Stomach (tissue), 9 donors: ENCODE data around the gene DHCR7. TPM values are rescaled to one million over a fixed set of nuclear protein-coding genes. Genes with fewer than 3 reads are reported as not detected.

Source experiments
- DNase-seq, 2 donors: peaks; one replicate each; pipeline versions ENCODE4 v3.0.0 to v3.0.0-alpha.2; 2013 to 2019
- H3K27ac ChIP-seq, 5 donors: fragments of 200-600 bp in 4 of 5; sonication (generic) in 4 of 5; one replicate each; pipeline ENCODE4 v1.5.1; 2013 to 2019; ENCODE audit warnings: mild to moderate bottlenecking in 1 of 5, moderate library complexity in 1 of 5
- H3K27me3 ChIP-seq, 3 donors: fragments of 200-600 bp; sonication (generic); one replicate each; pipeline ENCODE4 v1.5.1; 2017 to 2019; ENCODE audit warnings: mixed run types in 1 of 3
- H3K36me3 ChIP-seq, 4 donors: fragments of 200-600 bp; sonication (generic); 1 replicate in 3 of 4; 2 replicates in 1 of 4; pipeline ENCODE4 v1.5.1; 2016 to 2019
- H3K4me1 ChIP-seq, 4 donors: fragments of 200-600 bp; sonication (generic); one replicate each; pipeline ENCODE4 v1.5.1; 2016 to 2019
- H3K4me3 ChIP-seq, 4 donors: fragments of 200-600 bp; sonication (generic) in 3 of 4; one replicate each; pipeline ENCODE4 v1.5.1; 2016 to 2019; ENCODE audit warnings: mild to moderate bottlenecking in 1 of 4
- H3K9me3 ChIP-seq, 4 donors: fragments of 200-600 bp; sonication (generic); one replicate each; pipeline ENCODE4 v1.5.1; 2016 to 2019
- EP300 ChIP-seq: sonication (generic); formaldehyde crosslinking; IDR thresholded peaks from one replicate; pipeline ENCODE4 v1.6.1; 2017; ENCODE audit warnings: antibody characterized with exemption
- POLR2A ChIP-seq, 4 donors: fragments of 450-650 bp; IDR thresholded peaks; one replicate each; pipeline ENCODE4 v1.6.1; 2016; ENCODE audit warnings: antibody characterized with exemption in 4 of 4, control low read depth in 2 of 4, mild to moderate bottlenecking in 1 of 4, moderate library complexity in 1 of 4
- POLR2AphosphoS5 ChIP-seq, 3 donors: sonication (generic); formaldehyde crosslinking; IDR thresholded peaks; one replicate each; pipeline ENCODE4 v1.6.1; 2016; ENCODE audit warnings: antibody characterized with exemption in 3 of 3
- WGBS, 5 donors: extraction: QIAGEN DNeasy Blood & Tissue Kit in 3 of 5; methylation state at CpG; one replicate each; pipeline versions ENCODE4 v1.1.5 to v1.1.7; 2013 to 2018; 5-methylcytosine and 5-hydroxymethylcytosine counted together
- intact Hi-C: fragments of 100-400 bp; cut with DNase I; formaldehyde crosslinking; loops from one replicate; pipeline ENCODE4 v1.15.1; 2023; ENCODE audit warnings: low total_unique reads
- polyA plus RNA-seq, 3 donors: library from polyadenylated mRNA; stranded (reverse); fragments of 200-250 nt; gene quantifications; one replicate each; pipeline ENCODE4 v1.2.3, GENCODE V29; 2013
- total RNA-seq, 5 donors: library from RNA; depleted of rRNA; stranded (reverse); fragments of >200 nt; gene quantifications; one replicate each; pipeline versions ENCODE4 v1.1.0 to v1.2.3, GENCODE V29; 2014 to 2016
- TF ChIP-seq, protein P1 (sequence below), 7 experiments: fragments of 450-650 bp in 4 of 7; fragments of 200-600 bp in 3 of 7; sonication (generic) in 3 of 7; IDR thresholded peaks; one replicate each; pipeline ENCODE4 v1.5.1; 2016 to 2019; ENCODE audit warnings: antibody characterized with exemption in 7 of 7, control low read depth in 2 of 7, mild to moderate bottlenecking in 1 of 7
- donor health status: healthy with polysubstance abuse.
- donor health status: Bipolar disorder and iron deficiency.
- donor health status: healthy.

DHCR7 gene
- total and polyA plus RNA-seq, 8 donors: 3.5 to 58.8 (median 15.1) TPM

DNA sequence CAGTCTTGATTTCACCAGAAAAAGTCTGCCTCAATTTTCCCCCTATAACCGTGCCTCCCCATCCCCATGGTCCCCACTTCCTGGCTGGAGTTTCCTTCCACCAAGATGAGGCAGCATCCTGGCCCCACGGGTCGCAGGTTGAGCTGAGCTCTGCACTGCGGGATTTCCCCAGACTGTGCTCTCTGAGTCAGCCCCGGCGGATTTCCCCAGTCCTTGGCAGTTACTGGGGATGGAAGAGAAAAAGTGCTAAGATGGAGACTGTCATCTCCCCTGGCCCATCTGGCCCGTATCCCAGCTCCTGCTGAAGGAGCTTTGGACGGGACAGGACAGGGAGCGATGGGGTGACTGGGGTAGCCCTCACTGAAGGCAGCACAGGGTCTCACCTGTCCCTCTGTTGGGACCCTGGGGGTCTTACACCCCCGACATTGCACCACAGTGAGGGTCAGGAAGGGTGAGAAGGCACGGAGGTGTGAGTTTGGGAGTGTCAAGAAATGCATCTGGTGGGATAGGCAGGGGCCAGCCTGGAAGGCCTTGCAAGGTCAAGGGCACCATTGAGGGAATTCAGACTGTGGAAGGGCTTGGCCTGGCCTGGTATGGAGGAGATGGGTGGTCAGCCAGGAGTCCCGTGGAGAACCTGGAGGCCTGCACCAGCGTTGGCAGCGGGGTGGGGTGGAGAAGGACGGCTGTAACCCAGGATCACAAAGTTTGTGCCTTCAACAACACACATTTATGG, 41.3 kb upstream of the DHCR7 start:
- DNase-seq: peak; percentile 21 to 29
- intact Hi-C loops: no loop called here
- Histone ChIP-seq H3K4me3 (no peak overlapping the region), H3K36me3 (peaks cover 44 to 98% (median 95%) of the 10 kb centered on the region in 4 donors), H3K27ac (no peak overlapping the region), H3K4me1 (no peaks in the 10 kb centered on the region), H3K9me3 (no peaks in the 10 kb centered on the region), H3K27me3 (no peaks in the 10 kb centered on the region)
- 70 to 83% (median 77%) methylated on average over 15 of the region's 15 CpGs for WGBS, 5 donors
- TF ChIP-seq, protein P1, sequence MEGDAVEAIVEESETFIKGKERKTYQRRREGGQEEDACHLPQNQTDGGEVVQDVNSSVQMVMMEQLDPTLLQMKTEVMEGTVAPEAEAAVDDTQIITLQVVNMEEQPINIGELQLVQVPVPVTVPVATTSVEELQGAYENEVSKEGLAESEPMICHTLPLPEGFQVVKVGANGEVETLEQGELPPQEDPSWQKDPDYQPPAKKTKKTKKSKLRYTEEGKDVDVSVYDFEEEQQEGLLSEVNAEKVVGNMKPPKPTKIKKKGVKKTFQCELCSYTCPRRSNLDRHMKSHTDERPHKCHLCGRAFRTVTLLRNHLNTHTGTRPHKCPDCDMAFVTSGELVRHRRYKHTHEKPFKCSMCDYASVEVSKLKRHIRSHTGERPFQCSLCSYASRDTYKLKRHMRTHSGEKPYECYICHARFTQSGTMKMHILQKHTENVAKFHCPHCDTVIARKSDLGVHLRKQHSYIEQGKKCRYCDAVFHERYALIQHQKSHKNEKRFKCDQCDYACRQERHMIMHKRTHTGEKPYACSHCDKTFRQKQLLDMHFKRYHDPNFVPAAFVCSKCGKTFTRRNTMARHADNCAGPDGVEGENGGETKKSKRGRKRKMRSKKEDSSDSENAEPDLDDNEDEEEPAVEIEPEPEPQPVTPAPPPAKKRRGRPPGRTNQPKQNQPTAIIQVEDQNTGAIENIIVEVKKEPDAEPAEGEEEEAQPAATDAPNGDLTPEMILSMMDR (IDR thresholded peaks at IDR 0.05): no peak
- TF ChIP-seq POLR2AphosphoS5 (IDR thresholded peaks at IDR 0.05) (no peak), EP300 (no peak), POLR2A (IDR thresholded peaks at IDR 0.05) (no peak)

DNA sequence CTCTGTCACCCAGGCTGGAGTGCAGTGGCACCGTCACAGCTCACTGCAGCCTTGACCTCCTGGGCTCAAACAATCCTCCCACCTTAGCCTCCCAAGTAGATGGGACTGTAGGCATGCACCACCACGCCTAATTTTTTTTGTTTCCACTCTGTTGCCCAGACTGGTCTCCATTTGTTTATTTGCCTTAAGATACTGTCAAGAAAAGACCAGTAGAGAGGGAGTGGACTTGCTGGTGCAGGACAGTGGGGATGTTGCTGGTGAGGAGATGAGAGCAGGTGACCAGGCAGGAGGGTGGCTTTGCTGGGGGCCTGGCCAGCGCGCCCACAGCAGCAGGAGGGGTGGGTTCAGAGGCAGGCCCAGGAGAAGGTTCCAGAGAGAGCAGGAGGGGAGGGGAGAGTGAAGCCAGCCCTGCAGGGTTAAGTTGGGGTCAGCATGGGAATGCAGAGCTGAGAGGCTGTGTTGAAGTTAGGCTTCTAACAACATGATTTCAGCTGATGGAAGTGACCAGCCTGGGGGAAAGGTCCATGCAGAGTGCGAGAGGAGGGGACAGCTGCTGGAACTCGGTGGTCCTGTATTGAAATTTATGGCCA, 40.6 kb upstream of the DHCR7 start:
- no peak overlapping the region for H3K27ac ChIP-seq
- H3K36me3 ChIP-seq: peaks cover 51 to 98% (median 95%) of the 10 kb centered on the region in 4 donors
- no peaks in the 10 kb centered on the region for H3K4me1 ChIP-seq
- TF ChIP-seq POLR2A (IDR thresholded peaks at IDR 0.05) (no peak), POLR2AphosphoS5 (IDR thresholded peaks at IDR 0.05) (no peak), EP300 (no peak)
- TF ChIP-seq, protein P1 (IDR thresholded peaks at IDR 0.05): no peak
- H3K4me3 ChIP-seq: no peak overlapping the region
- no peak for DNase-seq
- no peaks in the 10 kb centered on the region for H3K9me3 ChIP-seq
- 80 to 89% (median 84%) methylated on average over 6 of the region's 6 CpGs for WGBS, 5 donors
- H3K27me3 ChIP-seq: no peaks in the 10 kb centered on the region
- intact Hi-C loops: no loop called here

DNA sequence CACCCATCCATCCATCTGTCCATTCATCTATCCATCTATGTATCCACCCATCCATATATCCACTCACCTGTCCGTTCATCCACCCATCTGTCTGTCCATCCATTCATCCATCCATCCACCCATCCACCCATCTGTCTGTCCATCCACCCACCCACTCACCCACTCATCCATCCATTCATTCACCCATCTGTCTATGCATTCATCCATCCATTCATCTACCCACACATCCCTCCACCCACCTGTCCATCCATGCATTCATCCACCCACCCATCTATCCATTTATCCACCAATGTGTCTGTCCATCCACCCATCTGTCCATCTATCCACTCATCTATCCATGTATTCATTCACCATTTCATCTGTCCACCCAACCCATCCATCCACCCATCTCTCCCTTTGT, 38.1 kb upstream of the DHCR7 start:
- DNase-seq: no peak
- H3K36me3 ChIP-seq: peaks cover 52 to 97% (median 96%) of the 10 kb centered on the region in 4 donors
- WGBS, 5 donors: 96 to 100% (median 100%) methylated on average over 1 of the region's 1 CpG
- H3K4me1 ChIP-seq: no peaks in the 10 kb centered on the region
- no peaks in the 10 kb centered on the region for H3K27me3 ChIP-seq
- H3K9me3 ChIP-seq: no peaks in the 10 kb centered on the region
- no peak overlapping the region for H3K4me3 ChIP-seq
- H3K27ac ChIP-seq: no peak overlapping the region
- intact Hi-C loops: no loop called here
- TF ChIP-seq POLR2AphosphoS5 (IDR thresholded peaks at IDR 0.05) (no peak), POLR2A (IDR thresholded peaks at IDR 0.05) (no peak), EP300 (no peak)
- TF ChIP-seq, protein P1 (IDR thresholded peaks at IDR 0.05): no peak

DNA sequence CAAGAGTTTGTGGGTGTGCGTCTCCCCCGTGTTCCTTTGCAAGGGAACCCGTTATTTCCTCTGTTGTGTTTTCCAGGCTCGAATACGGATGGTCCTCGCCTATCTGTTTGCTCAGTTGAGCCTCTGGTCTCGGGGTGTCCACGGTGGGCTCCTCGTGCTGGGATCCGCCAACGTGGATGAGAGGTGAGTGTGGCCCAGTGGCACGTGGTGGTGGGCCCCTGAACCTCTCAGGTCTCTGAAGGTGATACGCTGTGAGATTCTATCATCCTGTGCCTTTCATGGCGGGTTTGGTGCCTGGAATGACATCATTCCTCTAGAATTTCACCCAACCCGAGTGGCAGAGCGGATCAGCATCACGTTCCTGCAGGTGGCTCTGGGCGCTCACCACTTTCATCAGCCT, 37.3 kb upstream of the DHCR7 start:
- H3K27ac ChIP-seq: no peak overlapping the region
- peaks cover 47 to 97% (median 96%) of the 10 kb centered on the region in 4 donors for H3K36me3 ChIP-seq
- TF ChIP-seq POLR2A (IDR thresholded peaks at IDR 0.05): no peak
- no peak for TF ChIP-seq EP300
- no peak for TF ChIP-seq POLR2AphosphoS5 (IDR thresholded peaks at IDR 0.05)
- TF ChIP-seq, protein P1 (IDR thresholded peaks at IDR 0.05): no peak
- no peak for DNase-seq
- no peaks in the 10 kb centered on the region for H3K27me3 ChIP-seq
- peaks cover 0 to 6% (median under 1%) of the 10 kb centered on the region in 4 donors for H3K4me1 ChIP-seq
- intact Hi-C loops: no loop called here
- 95 to 97% (median 96%) methylated on average over 18 of the region's 18 CpGs for WGBS, 5 donors
- no peak overlapping the region for H3K4me3 ChIP-seq
- H3K9me3 ChIP-seq: no peaks in the 10 kb centered on the region
